WERI-Rb-1 (cell line): ENCODE results near the gene PHETA2.
"Not testable (repeated sequence)": the region's sequence is repeated elsewhere in the genome, so short reads cannot be mapped to it uniquely, and the experiment has no call there.

Experiments used
- DNase-seq: peaks from one replicate; pipeline ENCODE4 v3.0.0-alpha.2; 2020
- H3K27ac ChIP-seq: fragments of 250-450 bp; sonication (Bioruptor Pico); 2 replicates; pipeline ENCODE4 v1.5.1; 2020; ENCODE audit warnings: mild to moderate bottlenecking, moderate library complexity
- H3K27me3 ChIP-seq: fragments of 250-450 bp; sonication (Bioruptor Pico); 2 replicates; pipeline ENCODE4 v1.5.1; 2021; ENCODE audit warnings: mild to moderate bottlenecking, low read depth, moderate library complexity; ENCODE audit not compliant: insufficient read depth, severe bottlenecking
- H3K36me3 ChIP-seq: fragments of 250-450 bp; sonication (Bioruptor Pico); 2 replicates; pipeline ENCODE4 v1.5.1; 2020; ENCODE audit warnings: mild to moderate bottlenecking, moderate library complexity
- H3K4me3 ChIP-seq: 2 replicates; pipeline ENCODE4 v1.5.1; 2011; ENCODE audit warnings: low read depth, mild to moderate bottlenecking, control low read depth, low read length
- H3K9me3 ChIP-seq: fragments of 250-450 bp; sonication (Bioruptor Pico); 2 replicates; pipeline ENCODE4 v1.5.1; 2021; ENCODE audit warnings: mild to moderate bottlenecking, moderate library complexity; ENCODE audit not compliant: severe bottlenecking
- CTCF ChIP-seq: IDR thresholded peaks from 2 replicates; pipeline ENCODE4 v1.5.1; 2011; ENCODE audit warnings: low read depth, mild to moderate bottlenecking, control low read depth, inconsistent platforms, low read length

Gene PHETA2

GRCh38 chr22:42127606-42128005 is 53.6 kb downstream of the PHETA2 start:
- no peaks in the 10 kb centered on the region for H3K36me3 ChIP-seq
- no peak for DNase-seq
- H3K4me3 ChIP-seq, result no peak overlapping the region
- no peak overlapping the region for H3K27ac ChIP-seq
- no peaks in the 10 kb centered on the region for H3K9me3 ChIP-seq
- no peaks in the 10 kb centered on the region for H3K27me3 ChIP-seq
- no peak for TF ChIP-seq CTCF

- not testable (repeated sequence) for H3K9me3 ChIP-seq, H3K27ac ChIP-seq, DNase-seq, H3K27me3 ChIP-seq, H3K4me3 ChIP-seq, H3K36me3 ChIP-seq
These were observed 54.0 kb downstream of the PHETA2 start for GRCh38 chr22:42128007-42128406.
